Measurements from ENCODE around the gene SHANK2.
"Not testable (repeated sequence)": the region's sequence is repeated elsewhere in the genome, so short reads cannot be mapped to it uniquely, and the experiment has no call there.

Gene SHANK2

GRCh38 chr11:71245601-71246391 is 6.6 kb downstream of the SHANK2 start:
- no peak for DNase-seq (ENCODE audit: low read depth in 2 of 2)

DNA sequence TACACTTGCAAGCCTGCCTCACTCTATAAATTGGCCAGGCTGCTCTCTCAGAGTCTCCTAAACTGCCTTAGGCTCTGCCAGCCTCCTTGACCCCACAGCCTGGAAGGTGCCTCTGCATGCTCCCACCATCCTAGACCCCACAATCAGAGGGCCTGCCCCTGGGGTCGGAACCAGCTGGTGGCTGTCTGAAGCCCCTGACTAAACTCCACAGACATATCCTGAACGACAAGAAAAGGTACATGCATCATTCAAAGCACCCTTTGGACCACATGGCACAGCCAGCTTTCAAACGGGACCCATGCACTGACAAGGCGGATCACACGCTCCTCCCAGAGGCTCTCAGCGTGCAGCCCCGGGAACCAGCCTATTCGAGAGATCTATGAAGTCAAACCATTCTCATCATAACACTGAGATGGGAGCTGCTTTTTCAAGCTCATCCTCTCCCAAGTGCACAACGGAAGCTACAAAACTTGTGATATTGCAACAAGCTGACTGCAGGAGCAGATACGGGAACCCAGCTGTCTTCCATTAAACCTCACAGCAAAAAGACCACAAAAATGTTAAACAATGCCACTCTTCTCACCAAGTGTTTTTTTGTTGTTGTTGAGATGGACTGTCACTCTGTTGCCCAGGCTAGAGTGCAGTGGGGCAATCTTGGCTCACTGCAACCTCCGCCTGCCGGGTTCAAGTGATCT is 8.1 kb downstream of the SHANK2 start:
- DNase-seq (ENCODE audit: low read depth in 2 of 2), result no peak

DNA sequence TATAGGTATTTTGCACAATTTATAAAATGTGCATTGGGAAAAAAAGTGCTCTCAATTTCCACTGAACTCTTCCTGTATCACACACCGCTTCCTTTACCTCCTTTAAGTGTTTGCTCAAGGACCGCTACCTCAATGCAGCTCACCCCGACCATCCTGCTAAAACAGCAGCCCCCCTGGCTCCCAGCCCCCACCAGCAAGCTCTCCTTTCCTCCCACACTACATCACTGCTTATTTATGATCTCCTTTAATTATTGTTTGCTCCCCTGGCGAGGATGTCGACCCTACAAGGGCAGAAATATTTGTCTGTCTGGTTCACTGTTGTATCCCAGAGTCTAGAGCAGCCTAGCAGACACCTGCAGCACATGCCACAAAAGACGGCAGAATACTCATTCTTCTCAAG is 10.0 kb downstream of the SHANK2 start:
- DNase-seq (ENCODE audit: low read depth in 2 of 2), result no peak

GRCh38 chr11:71241721-71242259 is 10.6 kb downstream of the SHANK2 start:
- no peak for DNase-seq (ENCODE audit: low read depth in 2 of 2)

DNA sequence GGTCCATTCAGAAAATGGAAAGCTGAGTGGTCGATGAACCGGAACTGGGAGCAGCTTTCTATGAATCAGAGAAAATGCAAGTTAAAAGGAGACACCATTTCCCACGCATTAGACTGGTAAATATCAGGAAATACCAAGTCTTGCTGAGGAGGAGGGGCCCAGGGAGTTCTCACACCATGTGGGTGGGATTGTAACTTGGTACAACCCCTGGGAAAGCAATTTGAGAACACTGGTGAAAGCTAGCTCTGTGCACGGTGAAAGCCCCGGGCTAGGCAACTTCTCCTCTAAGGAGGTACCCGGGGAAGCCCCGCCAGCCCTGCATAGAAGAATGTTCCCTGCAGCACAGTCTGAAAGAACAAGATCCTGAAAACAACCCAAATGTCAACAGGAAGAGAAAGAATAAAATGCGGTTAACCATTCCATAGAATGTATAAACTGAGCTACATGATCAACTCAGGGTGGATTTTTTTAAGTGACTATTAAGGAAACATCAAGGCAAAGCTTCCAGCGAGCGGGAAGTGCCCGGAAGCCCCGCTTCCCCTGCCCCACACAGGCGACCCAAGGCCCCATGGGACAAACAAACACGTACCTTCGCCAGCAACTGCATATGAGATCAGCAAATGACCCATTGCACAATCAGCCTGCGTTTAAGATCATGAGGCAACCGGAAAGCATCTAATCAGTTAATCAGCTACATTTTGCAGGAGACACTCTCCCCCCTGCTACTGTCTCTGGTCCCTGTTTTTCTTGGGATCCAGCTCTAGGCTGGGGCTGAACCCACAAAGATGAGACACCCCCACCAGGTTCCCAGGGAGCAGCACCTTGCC is 11.3 kb downstream of the SHANK2 start:
- no peak for DNase-seq (ENCODE audit: low read depth in 2 of 2)

DNA sequence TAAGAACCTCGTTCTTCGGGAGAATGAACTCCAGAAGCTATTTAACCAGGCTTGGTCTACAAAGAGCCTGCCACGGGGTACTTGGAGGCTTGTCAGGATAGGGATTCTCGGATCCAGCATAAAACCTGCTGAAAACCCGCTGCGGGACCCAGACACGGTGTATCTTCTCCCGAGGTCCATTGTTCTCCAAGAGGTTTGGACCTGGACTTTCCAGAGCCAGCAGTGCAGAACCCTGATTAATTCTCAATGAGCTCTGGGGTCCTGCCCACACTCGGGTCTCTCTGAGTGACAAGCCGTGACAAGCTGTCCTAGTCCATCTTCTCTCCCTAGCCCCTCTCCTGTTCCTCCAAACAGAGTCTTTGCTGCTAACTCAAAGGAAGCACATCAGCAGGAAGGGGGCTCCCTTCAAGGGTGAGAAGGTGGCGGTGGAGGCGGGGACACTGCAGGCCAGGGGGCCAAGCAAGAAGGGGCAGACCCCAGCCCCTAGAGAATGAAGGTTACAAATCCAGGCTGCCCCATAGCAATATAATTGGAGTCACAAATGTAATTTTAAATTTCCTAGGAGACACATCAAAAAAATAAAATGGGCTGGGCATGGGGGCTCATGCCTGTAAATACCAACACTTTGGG is 12.2 kb downstream of the SHANK2 start:
- DNase-seq (ENCODE audit: low read depth in 2 of 2), result no peak

- DNase-seq (ENCODE audit: low read depth in 2 of 2), result no peak
Measured at GRCh38 chr11:71239581-71239980, 12.8 kb downstream of the SHANK2 start.

DNA sequence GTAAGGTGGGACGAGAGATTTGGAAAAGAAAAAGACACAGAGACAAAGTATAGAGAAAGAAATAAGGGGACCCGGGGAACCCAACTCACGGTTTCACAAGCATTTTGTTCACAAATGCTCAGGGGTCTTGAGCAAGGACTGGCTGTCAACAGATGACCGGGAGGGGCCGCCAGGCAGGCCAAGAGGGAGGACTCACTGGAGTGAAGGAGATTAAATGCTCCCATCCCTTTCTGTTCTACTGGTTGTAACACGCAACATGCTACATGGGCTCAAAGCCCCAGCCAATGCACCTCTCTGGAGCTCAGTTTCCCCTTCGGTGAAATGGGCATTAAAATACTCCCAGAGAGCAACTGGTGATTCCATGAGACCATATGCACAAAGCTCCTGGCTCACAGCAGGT is 13.4 kb downstream of the SHANK2 start:
- DNase-seq (ENCODE audit: low read depth in 2 of 2), result no peak

- DNase-seq (ENCODE audit: low read depth in 2 of 2), result no peak
Measured at GRCh38 chr11:71238285-71238875, 14.0 kb downstream of the SHANK2 start.

DNA sequence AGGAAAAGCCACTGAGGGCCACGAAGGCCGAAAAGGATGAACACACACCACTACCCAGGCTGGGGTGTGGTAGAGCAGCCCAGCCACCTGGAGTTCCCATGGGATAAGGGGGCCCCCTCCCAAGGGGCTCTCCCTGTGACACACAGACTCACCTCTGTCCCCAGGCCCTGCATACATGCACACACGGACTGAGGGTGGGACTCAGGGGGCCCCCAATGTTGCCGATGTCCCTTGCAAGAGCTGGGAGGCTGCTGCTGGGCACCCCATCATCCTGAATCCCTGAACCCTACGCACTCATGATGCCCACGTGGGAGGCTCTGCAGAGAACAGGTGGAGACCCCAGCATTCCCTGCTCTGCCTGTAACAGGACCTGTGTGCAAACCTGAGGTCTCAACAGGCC is 14.5 kb downstream of the SHANK2 start:
- no peak for DNase-seq (ENCODE audit: low read depth in 2 of 2)

GRCh38 chr11:71236836-71237475 is 15.4 kb downstream of the SHANK2 start:
- no peak for DNase-seq (ENCODE audit: low read depth in 2 of 2)

DNA sequence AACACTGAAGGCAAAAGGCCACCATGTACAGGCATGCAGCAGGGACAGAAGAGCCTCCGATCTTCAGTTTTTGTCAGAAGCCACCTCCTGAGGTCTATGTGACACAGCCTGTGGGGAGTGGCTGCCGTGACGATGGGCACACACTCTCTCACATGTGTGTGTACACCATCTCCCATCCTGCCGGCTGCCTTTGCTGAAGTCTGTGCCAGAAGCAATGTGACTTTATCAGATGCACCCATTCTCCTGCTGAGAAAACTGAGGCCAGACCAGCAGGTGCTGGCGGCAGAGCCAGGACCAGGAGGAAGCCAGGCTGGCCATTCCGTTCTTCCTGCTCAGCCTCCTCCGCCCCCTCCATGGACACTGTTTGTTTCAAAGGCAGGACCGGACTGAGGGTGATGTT is 16.7 kb downstream of the SHANK2 start:
- no peak for DNase-seq (ENCODE audit: low read depth in 2 of 2)

DNA sequence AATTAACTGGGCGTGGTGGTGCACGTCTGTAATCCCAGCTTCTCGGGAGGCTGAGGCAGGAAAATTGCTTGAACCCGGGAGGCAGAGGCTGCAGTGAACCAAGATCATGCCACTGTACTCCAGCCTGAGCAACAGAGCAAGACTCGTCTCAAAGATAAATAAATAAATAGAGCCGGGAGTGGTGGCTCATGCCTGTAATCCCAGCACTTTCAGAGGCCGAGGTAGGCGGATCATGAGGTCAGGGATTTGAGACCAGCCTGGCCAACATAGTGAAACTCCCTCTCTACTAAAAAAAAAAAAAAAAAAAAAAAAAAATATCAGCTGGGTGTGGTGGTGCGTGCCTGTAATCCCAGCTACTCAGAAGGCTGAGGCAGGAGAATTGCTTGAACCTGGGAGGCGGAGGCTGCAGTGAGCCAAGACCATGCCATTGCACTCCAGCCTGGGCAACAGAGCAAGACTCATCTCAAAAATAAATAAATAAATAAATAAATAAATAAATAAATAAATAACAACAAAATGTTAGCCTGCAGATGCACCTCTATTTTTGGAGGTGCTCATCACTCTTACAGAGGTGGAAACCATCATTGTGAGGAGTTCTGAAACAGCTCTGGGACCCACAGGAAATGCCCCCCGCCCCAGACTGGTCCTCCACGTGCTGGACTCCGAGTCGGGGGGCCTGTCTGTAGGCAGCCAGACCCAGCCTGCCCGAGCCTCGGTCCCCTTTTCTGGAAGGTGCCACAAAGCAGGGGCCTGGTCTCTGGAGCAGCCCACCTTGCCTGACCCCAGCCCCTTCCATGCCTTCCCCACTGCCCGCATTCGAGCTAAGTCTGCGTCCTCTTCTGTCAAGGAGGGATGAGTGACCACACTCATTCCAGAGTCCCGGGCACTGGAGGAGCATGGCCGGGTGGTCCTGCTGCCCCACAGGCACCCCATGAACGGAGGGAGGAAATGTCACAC is 18.2 kb downstream of the SHANK2 start:
- not testable (repeated sequence) for DNase-seq (ENCODE audit: low read depth in 2 of 2)

DNA sequence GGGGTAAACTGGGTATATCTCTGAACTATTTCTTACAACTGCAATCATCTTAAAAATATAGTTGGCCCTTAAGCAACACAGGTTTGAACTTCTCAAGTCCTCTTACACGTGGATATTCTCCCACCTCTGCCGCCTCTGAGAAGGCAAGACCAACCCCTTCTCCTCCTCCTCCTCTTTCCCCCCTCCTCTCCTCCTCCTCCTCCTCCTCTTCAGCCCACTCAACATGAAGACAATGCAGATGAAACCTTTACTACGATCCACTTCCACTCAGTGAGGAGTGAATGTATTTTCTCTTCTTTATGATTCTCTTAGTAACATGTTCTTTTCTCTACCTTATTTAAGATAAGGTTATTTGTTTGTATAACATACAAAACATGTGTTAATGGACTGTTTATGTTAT is 20.0 kb downstream of the SHANK2 start:
- DNase-seq (ENCODE audit: low read depth in 2 of 2), result no peak

GRCh38 chr11:71228961-71229360 is 23.4 kb downstream of the SHANK2 start:
- no peak for DNase-seq (ENCODE audit: low read depth in 2 of 2)

- no peak for DNase-seq (ENCODE audit: low read depth in 2 of 2)
Measured at GRCh38 chr11:71227058-71227659, 25.2 kb downstream of the SHANK2 start.

DNA sequence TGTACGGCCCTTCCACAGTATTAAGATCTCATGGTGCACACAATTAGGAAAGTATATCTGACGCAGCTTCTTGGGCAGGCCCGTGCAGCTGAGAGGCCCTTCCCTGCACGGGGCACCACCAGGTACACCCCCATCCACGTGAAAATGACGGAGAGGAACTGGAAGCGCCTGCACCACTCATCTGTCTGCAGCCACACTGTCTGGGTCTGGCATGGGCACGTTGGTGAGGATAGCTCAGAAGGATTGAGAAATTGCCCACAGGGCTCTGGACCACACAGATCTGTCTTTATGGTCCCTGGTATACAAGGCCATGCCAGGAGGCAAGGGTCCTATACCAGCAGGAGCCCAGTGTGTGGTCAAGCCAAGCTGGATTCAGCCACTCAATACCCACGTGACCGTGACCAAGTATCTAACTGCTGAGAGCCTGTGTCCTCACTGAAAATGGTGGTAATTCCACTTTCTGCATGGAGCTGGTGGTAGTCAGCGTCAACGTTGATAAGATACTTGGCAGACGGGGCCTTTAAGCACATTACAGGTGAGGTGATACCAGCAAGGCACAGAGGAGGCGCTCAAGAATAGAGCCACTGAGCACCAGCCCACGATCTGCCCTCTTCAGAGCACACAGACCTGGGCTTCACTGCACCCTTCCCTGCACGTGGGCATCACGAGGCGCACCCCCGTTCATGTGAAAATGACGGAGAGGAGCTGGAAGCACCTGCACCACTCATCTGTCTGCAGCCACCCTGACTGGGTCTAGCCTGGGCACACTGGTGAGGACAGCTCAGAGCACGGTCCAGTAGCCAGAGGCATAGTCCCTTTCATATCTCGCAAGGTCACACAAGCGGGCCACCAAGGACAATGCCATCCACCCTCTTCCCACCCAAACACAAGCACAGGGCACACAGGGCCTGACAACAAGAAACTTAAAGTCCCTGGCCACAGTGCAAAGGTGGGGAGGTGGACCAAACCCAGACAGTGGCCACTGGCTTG is 28.4 kb downstream of the SHANK2 start:
- DNase-seq (ENCODE audit: low read depth in 2 of 2), result no peak

DNA sequence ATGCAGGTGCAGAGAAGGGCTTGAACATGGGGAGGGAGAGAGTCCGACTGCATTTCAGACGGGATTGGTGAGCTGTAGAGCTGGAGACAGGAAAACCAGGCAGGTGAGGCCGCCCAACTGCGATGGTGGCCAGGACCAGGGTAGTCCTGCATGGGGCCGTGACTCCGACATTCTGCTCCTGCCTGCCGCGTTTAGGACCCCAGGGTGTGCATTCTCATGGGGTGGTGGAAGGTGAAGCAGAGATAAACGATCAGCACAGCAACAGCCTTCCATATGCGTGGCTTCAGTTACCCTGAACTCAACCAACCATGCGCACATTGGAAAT is 29.3 kb downstream of the SHANK2 start:
- no peak for DNase-seq (ENCODE audit: low read depth in 2 of 2)
